ENCODE measurements around the gene CHMP5.

CHMP5 gene

GRCh38 chr9:33255014-33255413, 9.8 kb upstream of the CHMP5 start:
- Mint-ChIP-seq H3K27ac (no peak overlapping the region), H3K36me3 (ENCODE audit: low read depth) (peaks cover 56% of the 10 kb centered on the region)

GRCh38 chr9:33255471-33255870, 9.4 kb upstream of the CHMP5 start:
- no peaks in the 10 kb centered on the region for H3K9me3 Mint-ChIP-seq
- H3K27me3 Mint-ChIP-seq: no peaks in the 10 kb centered on the region
- H3K4me1 Mint-ChIP-seq: peaks cover 7% of the 10 kb centered on the region
- ATAC-seq (no peak), DNase-seq (no peak)
- H3K27ac Mint-ChIP-seq: no peak overlapping the region
- peaks cover 61% of the 10 kb centered on the region for H3K36me3 Mint-ChIP-seq (ENCODE audit: low read depth)
- H3K4me3 Mint-ChIP-seq: no peak overlapping the region

More at GRCh38 chr9:33255014-33255413, 9.8 kb upstream of the CHMP5 start:
- H3K27me3 Mint-ChIP-seq: no peaks in the 10 kb centered on the region
- peaks cover 4% of the 10 kb centered on the region for H3K4me1 Mint-ChIP-seq
- no peak overlapping the region for H3K4me3 Mint-ChIP-seq
- no peak for ATAC-seq
- no peaks in the 10 kb centered on the region for H3K9me3 Mint-ChIP-seq
- no peak for DNase-seq

- Mint-ChIP-seq H3K27me3 (no peaks in the 10 kb centered on the region), H3K9me3 (no peaks in the 10 kb centered on the region), H3K36me3 (ENCODE audit: low read depth) (peaks cover 63% of the 10 kb centered on the region), H3K4me1 (peaks cover 13% of the 10 kb centered on the region), H3K27ac (no peak overlapping the region), H3K4me3 (no peak overlapping the region)
- ATAC-seq (no peak), DNase-seq (no peak)
Measured at GRCh38 chr9:33256236-33256635, 8.6 kb upstream of the CHMP5 start.

GRCh38 chr9:33257276-33257675, 7.6 kb upstream of the CHMP5 start:
- Mint-ChIP-seq H3K9me3 (no peaks in the 10 kb centered on the region), H3K27ac (no peak overlapping the region), H3K36me3 (ENCODE audit: low read depth) (peaks cover 71% of the 10 kb centered on the region), H3K4me3 (no peak overlapping the region), H3K27me3 (no peaks in the 10 kb centered on the region), H3K4me1 (peaks cover 19% of the 10 kb centered on the region)
- DNase-seq (no peak), ATAC-seq (no peak)

- Mint-ChIP-seq H3K36me3 (ENCODE audit: low read depth) (peaks cover 70% of the 10 kb centered on the region), H3K4me1 (peaks cover 31% of the 10 kb centered on the region), H3K27me3 (no peaks in the 10 kb centered on the region), H3K27ac (no peak overlapping the region), H3K9me3 (no peaks in the 10 kb centered on the region), H3K4me3 (no peak overlapping the region)
- ATAC-seq: no peak
- DNase-seq: no peak
Measured at GRCh38 chr9:33260372-33260771, 4.5 kb upstream of the CHMP5 start.

- Mint-ChIP-seq H3K27me3 (no peaks in the 10 kb centered on the region), H3K9me3 (no peaks in the 10 kb centered on the region), H3K4me1 (peaks cover 52% of the 10 kb centered on the region), H3K4me3 (peak overlapping the region; percentile 96), H3K27ac (peak overlapping the region; percentile 95), H3K36me3 (ENCODE audit: low read depth) (peaks cover 70% of the 10 kb centered on the region)
- no peak for ATAC-seq
- DNase-seq: peak; percentile 19
Measured at GRCh38 chr9:33263131-33264002, 1.5 kb upstream of the CHMP5 start.

GRCh38 chr9:33264003-33264472, 811 bp upstream of the CHMP5 start:
- Mint-ChIP-seq H3K36me3 (ENCODE audit: low read depth) (peaks cover 65% of the 10 kb centered on the region), H3K4me1 (peaks cover 52% of the 10 kb centered on the region)

GRCh38 chr9:33265211-33265865, 489 bp downstream of the CHMP5 start:
- Mint-ChIP-seq H3K4me1 (peaks cover 48% of the 10 kb centered on the region), H3K27me3 (no peaks in the 10 kb centered on the region), H3K36me3 (ENCODE audit: low read depth) (peaks cover 57% of the 10 kb centered on the region), H3K9me3 (no peaks in the 10 kb centered on the region), H3K27ac (peak overlapping the region; percentile 94), H3K4me3 (peak overlapping the region; percentile 96)
- no peak for DNase-seq
- ATAC-seq: no peak

More at GRCh38 chr9:33264003-33264472, 811 bp upstream of the CHMP5 start:
- Mint-ChIP-seq H3K9me3 (no peaks in the 10 kb centered on the region), H3K27ac (peak overlapping the region; percentile 95), H3K4me3 (peak overlapping the region; percentile 96), H3K27me3 (no peaks in the 10 kb centered on the region)
- ATAC-seq: peak; percentile 9
- DNase-seq: peak; percentile 57

GRCh38 chr9:33267151-33267767, 2.4 kb downstream of the CHMP5 start:
- no peak overlapping the region for H3K4me3 Mint-ChIP-seq
- H3K36me3 Mint-ChIP-seq (ENCODE audit: low read depth): peaks cover 58% of the 10 kb centered on the region
- no peaks in the 10 kb centered on the region for H3K27me3 Mint-ChIP-seq
- peaks cover 35% of the 10 kb centered on the region for H3K4me1 Mint-ChIP-seq
- ATAC-seq (no peak), DNase-seq (no peak)
- H3K9me3 Mint-ChIP-seq: no peaks in the 10 kb centered on the region
- H3K27ac Mint-ChIP-seq: peak overlapping the region; percentile 94

- H3K4me1 Mint-ChIP-seq: peaks cover 26% of the 10 kb centered on the region
- no peaks in the 10 kb centered on the region for H3K27me3 Mint-ChIP-seq
Measured at GRCh38 chr9:33270146-33270545, 5.3 kb downstream of the CHMP5 start.

GRCh38 chr9:33272061-33272460, 7.2 kb downstream of the CHMP5 start:
- DNase-seq (no peak), ATAC-seq (no peak)
- H3K27me3 Mint-ChIP-seq: no peaks in the 10 kb centered on the region
- no peaks in the 10 kb centered on the region for H3K9me3 Mint-ChIP-seq
- H3K36me3 Mint-ChIP-seq (ENCODE audit: low read depth): peaks cover 44% of the 10 kb centered on the region
- no peak overlapping the region for H3K27ac Mint-ChIP-seq
- H3K4me3 Mint-ChIP-seq: no peak overlapping the region
- H3K4me1 Mint-ChIP-seq: peaks cover 8% of the 10 kb centered on the region

More at GRCh38 chr9:33270146-33270545, 5.3 kb downstream of the CHMP5 start:
- Mint-ChIP-seq H3K4me3 (no peak overlapping the region), H3K9me3 (no peaks in the 10 kb centered on the region), H3K36me3 (ENCODE audit: low read depth) (peaks cover 42% of the 10 kb centered on the region), H3K27ac (no peak overlapping the region)
- ATAC-seq (no peak), DNase-seq (no peak)

- peaks cover 44% of the 10 kb centered on the region for H3K36me3 Mint-ChIP-seq (ENCODE audit: low read depth)
- no peak for DNase-seq
- no peak for ATAC-seq
- H3K4me3 Mint-ChIP-seq: no peak overlapping the region
- peak overlapping the region; percentile 16 for H3K27ac Mint-ChIP-seq
- no peaks in the 10 kb centered on the region for H3K27me3 Mint-ChIP-seq
- H3K4me1 Mint-ChIP-seq: no peaks in the 10 kb centered on the region
- no peaks in the 10 kb centered on the region for H3K9me3 Mint-ChIP-seq
Measured at GRCh38 chr9:33273266-33273971, 8.6 kb downstream of the CHMP5 start.

GRCh38 chr9:33273972-33274328, 9.1 kb downstream of the CHMP5 start:
- Mint-ChIP-seq H3K4me3 (no peak overlapping the region), H3K27ac (no peak overlapping the region), H3K27me3 (no peaks in the 10 kb centered on the region), H3K4me1 (no peaks in the 10 kb centered on the region), H3K36me3 (ENCODE audit: low read depth) (peaks cover 47% of the 10 kb centered on the region), H3K9me3 (no peaks in the 10 kb centered on the region)
- no peak for DNase-seq
- no peak for ATAC-seq

GRCh38 chr9:33277484-33277883, 12.6 kb downstream of the CHMP5 start:
- Mint-ChIP-seq H3K27ac (no peak overlapping the region), H3K4me3 (no peak overlapping the region), H3K4me1 (no peaks in the 10 kb centered on the region), H3K36me3 (ENCODE audit: low read depth) (peaks cover 31% of the 10 kb centered on the region), H3K9me3 (no peaks in the 10 kb centered on the region), H3K27me3 (no peaks in the 10 kb centered on the region)
- ATAC-seq (no peak), DNase-seq (no peak)

Data from activated naive CD8-positive, alpha-beta T cell treated with anti-CD3 and anti-CD28 coated beads, Interleukin-2, amount 50 U/mL, for 24 hours (primary cell).